ENCODE measurements around the gene CEP44. TPM values are rescaled to one million over a fixed set of nuclear protein-coding genes. Genes with fewer than 3 reads are reported as not detected.
A peak's percentile ranks its signal among the peaks of the same experiment; 100 is the strongest.

Gene CEP44
- total RNA-seq, 2 experiments from 2014 or later, result 29.2 to 32.4 TPM

GRCh38 chr4:174318829-174319764 lies 35.4 kb downstream of the CEP44 start:
- POLR2A ChIA-PET, result interaction anchor here (0.6 to 1.0 kb wide), 5 partner anchors 8 to 875 kb away, joined by 3 to 4 read pairs (median 3); no protein-coding TSS in a partner anchor
- Histone ChIP-seq H3K27ac (ENCODE audit: low read depth, low read length, poor library complexity, severe bottlenecking) (no peak overlapping the region), H2AFZ (ENCODE audit: low read length) (no peak overlapping the region), H3K4me1 (ENCODE audit: insufficient read depth, low read length, poor library complexity, severe bottlenecking) (no peaks in the 10 kb centered on the region), H3K4me2 (ENCODE audit: low read length) (no peak overlapping the region), H3K4me3 (ENCODE audit: low read depth, low read length, poor library complexity, severe bottlenecking) (no peak overlapping the region), H3K79me2 (ENCODE audit: insufficient read depth, low read depth, low read length) (no peaks in the 10 kb centered on the region), H3K36me3 (ENCODE audit: insufficient read depth, low read length) (peaks cover 17% of the 10 kb centered on the region; the same call in 1 of the 2 replicates), H3K9me3 (ENCODE audit: low read length) (no peaks in the 10 kb centered on the region), H4K20me1 (ENCODE audit: insufficient read depth, low read length) (no peaks in the 10 kb centered on the region), H3K9me2 (ENCODE audit: insufficient read depth, low read length) (no peaks in the 10 kb centered on the region)
- TSS peak; percentile 24 for BruUV-seq (replicated peaks)
- TF ChIP-seq EZH2phosphoT487 (IDR thresholded peaks at IDR 0.05; ENCODE audit: borderline replicate concordance, low read depth, low read length) (no peak), CTCF (conservative IDR thresholded peaks at IDR 0.05; ENCODE audit: low read length) (peak; percentile 97)
- intact Hi-C loops (cut with micrococcal nuclease; ENCODE audit: unreplicated experiment), result loop anchor here (1.0 to 5.0 kb wide), 2 partner anchors 97 to 812 kb away; no protein-coding TSS in a partner anchor
- peak; percentile 50 for DNase-seq (ENCODE audit: low spot score)
- CTCF ChIA-PET (ENCODE audit: unreplicated experiment), result interaction anchor here (1.0 kb wide), 1 partner anchor 99 kb away, joined by 3 read pairs; no protein-coding TSS in a partner anchor

GRCh38 chr4:174320494-174321199 lies 36.9 kb downstream of the CEP44 start:
- peaks cover 17% of the 10 kb centered on the region; the same call in 1 of the 2 replicates for H3K36me3 ChIP-seq (ENCODE audit: insufficient read depth, low read length)
- H4K20me1 ChIP-seq (ENCODE audit: insufficient read depth, low read length), result no peaks in the 10 kb centered on the region
- no TSS peak for BruUV-seq (replicated peaks)
- no peaks in the 10 kb centered on the region for H3K9me3 ChIP-seq (ENCODE audit: low read length)
- CTCF ChIA-PET (ENCODE audit: unreplicated experiment), result no interaction called here
- H3K79me2 ChIP-seq (ENCODE audit: insufficient read depth, low read depth, low read length), result no peaks in the 10 kb centered on the region
- H3K4me3 ChIP-seq (ENCODE audit: low read depth, low read length, poor library complexity, severe bottlenecking), result no peak overlapping the region
- H2AFZ ChIP-seq (ENCODE audit: low read length), result no peak overlapping the region
- DNase-seq (ENCODE audit: low spot score), result no peak
- H3K4me1 ChIP-seq (ENCODE audit: insufficient read depth, low read length, poor library complexity, severe bottlenecking), result no peaks in the 10 kb centered on the region
- POLR2A ChIA-PET, result interaction anchor here (1.0 kb wide), 1 partner anchor 56 kb away, joined by 3 read pairs; no protein-coding TSS in a partner anchor
- intact Hi-C loops (cut with micrococcal nuclease; ENCODE audit: unreplicated experiment), result no loop called here
- no peaks in the 10 kb centered on the region for H3K9me2 ChIP-seq (ENCODE audit: insufficient read depth, low read length)
- TF ChIP-seq CTCF (conservative IDR thresholded peaks at IDR 0.05; ENCODE audit: low read length) (no peak), EZH2phosphoT487 (IDR thresholded peaks at IDR 0.05; ENCODE audit: borderline replicate concordance, low read depth, low read length) (no peak)
- no peak overlapping the region for H3K4me2 ChIP-seq (ENCODE audit: low read length)
- no peak overlapping the region for H3K27ac ChIP-seq (ENCODE audit: low read depth, low read length, poor library complexity, severe bottlenecking)
